22Rv1 (cell line): Measurements from ENCODE around the gene ELOVL5.

Source experiments
- ZFX ChIP-seq: fragments of 450-650 bp; IDR thresholded peaks from 2 replicates; pipeline ENCODE4 v1.6.1; 2017; ENCODE audit warnings: antibody characterized with exemption, borderline replicate concordance
- TF ChIP-seq, protein P1 (sequence below): fragments of 450-650 bp; IDR thresholded peaks from 2 replicates; pipeline ENCODE4 v1.5.1; 2017; ENCODE audit warnings: mild to moderate bottlenecking

DNA sequence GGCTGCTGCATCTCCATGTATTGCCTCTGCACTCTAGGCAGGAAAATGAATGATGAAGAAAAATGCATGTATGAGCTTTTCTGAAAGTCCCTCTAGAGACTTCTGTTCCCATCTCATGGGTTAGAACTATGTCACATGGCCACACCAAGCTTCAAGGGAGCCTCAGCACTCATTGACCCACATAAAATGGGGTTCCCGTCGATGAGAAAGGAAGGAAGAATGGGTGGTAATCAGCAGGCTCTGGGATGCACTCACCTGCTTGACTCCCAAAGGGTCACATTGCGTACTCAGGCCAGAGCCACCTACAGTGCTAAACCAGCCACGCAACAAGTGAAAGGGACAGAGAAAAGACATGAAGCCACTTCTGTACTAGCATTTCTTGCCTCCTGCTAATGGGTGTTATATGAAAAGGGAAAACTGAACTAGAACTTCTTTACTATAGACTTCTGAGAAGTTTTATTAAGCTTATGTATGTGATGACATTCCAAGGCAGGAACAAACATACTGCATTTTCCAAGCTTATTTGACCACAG lies 104.3 kb downstream of the ELOVL5 start:
- TF ChIP-seq, protein P1, sequence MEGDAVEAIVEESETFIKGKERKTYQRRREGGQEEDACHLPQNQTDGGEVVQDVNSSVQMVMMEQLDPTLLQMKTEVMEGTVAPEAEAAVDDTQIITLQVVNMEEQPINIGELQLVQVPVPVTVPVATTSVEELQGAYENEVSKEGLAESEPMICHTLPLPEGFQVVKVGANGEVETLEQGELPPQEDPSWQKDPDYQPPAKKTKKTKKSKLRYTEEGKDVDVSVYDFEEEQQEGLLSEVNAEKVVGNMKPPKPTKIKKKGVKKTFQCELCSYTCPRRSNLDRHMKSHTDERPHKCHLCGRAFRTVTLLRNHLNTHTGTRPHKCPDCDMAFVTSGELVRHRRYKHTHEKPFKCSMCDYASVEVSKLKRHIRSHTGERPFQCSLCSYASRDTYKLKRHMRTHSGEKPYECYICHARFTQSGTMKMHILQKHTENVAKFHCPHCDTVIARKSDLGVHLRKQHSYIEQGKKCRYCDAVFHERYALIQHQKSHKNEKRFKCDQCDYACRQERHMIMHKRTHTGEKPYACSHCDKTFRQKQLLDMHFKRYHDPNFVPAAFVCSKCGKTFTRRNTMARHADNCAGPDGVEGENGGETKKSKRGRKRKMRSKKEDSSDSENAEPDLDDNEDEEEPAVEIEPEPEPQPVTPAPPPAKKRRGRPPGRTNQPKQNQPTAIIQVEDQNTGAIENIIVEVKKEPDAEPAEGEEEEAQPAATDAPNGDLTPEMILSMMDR, result no peak
- TF ChIP-seq ZFX, result no peak
